ENCODE results near the gene KCNA10. TPM values are rescaled to one million over a fixed set of nuclear protein-coding genes. Genes with fewer than 3 reads are reported as not detected.

The KCNA10 gene
- total RNA-seq (not detected), polyA plus RNA-seq (not detected)
- long read RNA-seq, donor 1: 0 reads
- long read RNA-seq, donor 2: 0 reads

DNA sequence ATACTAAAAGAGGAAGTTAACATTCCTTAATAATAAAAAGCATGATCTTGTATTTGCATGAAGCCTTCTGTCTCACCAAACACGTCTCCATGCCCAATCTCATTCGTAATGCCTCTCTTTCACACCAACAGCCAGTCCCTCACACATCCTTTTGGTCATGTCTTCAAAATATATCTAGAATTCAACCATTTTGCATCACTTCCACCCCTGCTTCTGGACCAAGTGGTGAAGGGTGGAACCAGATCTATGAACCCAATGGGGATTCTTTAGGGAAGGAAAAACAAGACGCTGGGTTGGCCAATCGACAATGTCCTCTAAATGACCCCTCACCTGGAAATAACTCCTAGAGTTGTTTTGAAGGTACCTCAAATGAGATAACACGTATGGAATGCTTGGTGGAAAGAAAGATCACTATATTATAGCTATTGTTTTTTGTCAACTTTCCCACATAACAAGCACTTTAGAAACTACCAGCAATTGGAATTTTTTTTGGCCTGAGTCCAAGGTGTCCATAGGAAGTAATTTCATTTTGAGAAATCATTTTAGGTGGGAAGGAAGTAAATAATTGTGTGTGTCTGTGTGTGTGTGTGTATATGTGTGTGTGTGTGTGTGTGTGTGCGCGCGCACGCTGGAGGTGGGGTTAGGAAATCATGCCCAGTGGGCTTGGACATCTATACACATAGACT lies at the start of gene KCNA10:
TSS of gene KCNA10 (minus strand) at position 51 of the 686 bp plus-strand sequence. CDS start 388 bp downstream, outside the sequence.
- Histone ChIP-seq H3K4me1 (ENCODE audit: control insufficient read depth in 1 of 2, insufficient read depth in 2 of 2, low read length in 2 of 2) (no peaks in the 10 kb centered on the region), H3K36me3 (ENCODE audit: control insufficient read depth in 1 of 2, insufficient read depth in 2 of 2, low read length in 1 of 2) (no peaks in the 10 kb centered on the region), H3K27me3 (ENCODE audit: control insufficient read depth in 1 of 2, insufficient read depth in 2 of 2, low read length in 1 of 2) (no peaks in the 10 kb centered on the region), H3K4me3 (ENCODE audit: low read length in 2 of 2) (no peak within 1 kb of the TSS), H3K9me3 (ENCODE audit: control insufficient read depth, low read length) (no peaks in the 10 kb centered on the region), H3K27ac (ENCODE audit: low read depth in 1 of 2, low read length in 2 of 2) (no peak within 1 kb of the TSS)
- intact Hi-C loops (cut with DNase I): no loop called here
- 64 to 66% methylated on average over 9 of the region's 9 CpGs for WGBS, 2 donors
- DNase-seq: no peak
- ATAC-seq (ENCODE audit: low FRiP score): no peak

DNA sequence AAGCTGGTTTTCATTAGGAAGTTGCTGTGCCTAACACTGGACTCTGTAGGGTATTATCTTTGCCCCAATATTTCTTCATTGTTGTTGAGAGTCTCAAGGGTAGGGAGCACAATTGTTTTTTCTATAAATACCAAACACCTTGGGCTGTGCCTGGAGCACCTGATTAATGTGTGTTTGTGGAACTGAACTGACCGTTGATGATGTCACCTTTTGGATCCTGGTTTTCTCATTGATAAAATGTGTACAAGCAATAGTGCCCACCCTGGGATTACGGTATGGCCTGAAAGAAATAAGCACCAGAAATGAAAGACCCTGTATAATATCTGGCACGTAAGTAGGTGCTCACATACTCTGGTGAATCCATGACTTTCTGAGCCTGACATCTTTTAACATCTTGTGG lies 47.9 kb upstream of the KCNA10 start:
- intact Hi-C loops (cut with DNase I): no loop called here
- Histone ChIP-seq H3K36me3 (ENCODE audit: control insufficient read depth in 1 of 2, insufficient read depth in 2 of 2, low read length in 1 of 2) (no peaks in the 10 kb centered on the region), H3K4me1 (ENCODE audit: control insufficient read depth in 1 of 2, insufficient read depth in 2 of 2, low read length in 2 of 2) (no peaks in the 10 kb centered on the region), H3K27ac (ENCODE audit: low read depth in 1 of 2, low read length in 2 of 2) (no peak overlapping the region), H3K4me3 (ENCODE audit: low read length in 2 of 2) (no peak overlapping the region), H3K27me3 (ENCODE audit: control insufficient read depth in 1 of 2, insufficient read depth in 2 of 2, low read length in 1 of 2) (no peaks in the 10 kb centered on the region), H3K9me3 (ENCODE audit: control insufficient read depth, low read length) (no peaks in the 10 kb centered on the region)
- DNase-seq: no peak
- whole genome bisulfite sequencing, 2 donors: 61 to 70% methylated on average over 3 of the region's 3 CpGs
- ATAC-seq (ENCODE audit: low FRiP score): no peak

DNA sequence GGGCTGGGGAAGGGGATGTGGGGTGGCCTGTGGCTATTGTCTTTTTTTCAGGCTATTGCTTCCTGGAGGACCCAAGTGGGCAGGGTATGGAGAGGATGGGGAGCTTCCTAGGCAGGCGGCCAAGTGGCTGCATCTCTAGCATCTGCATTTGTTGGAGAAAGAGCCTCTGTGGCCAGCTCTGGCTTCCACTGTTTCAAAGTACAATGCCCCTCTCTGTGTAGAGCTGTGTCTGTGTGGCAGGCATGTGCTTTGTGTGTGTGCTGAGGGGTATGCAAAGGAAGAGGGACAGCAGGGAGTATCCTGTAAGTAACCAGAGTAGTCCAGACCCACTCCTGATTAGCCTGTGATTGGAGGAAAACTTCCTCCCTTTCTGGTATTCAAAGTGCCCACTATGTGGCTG lies 46.6 kb upstream of the KCNA10 start:
- H3K27ac ChIP-seq (ENCODE audit: low read depth in 1 of 2, low read length in 2 of 2): no peak overlapping the region
- intact Hi-C loops (cut with DNase I): no loop called here
- no peak for DNase-seq
- no peaks in the 10 kb centered on the region for H3K4me1 ChIP-seq (ENCODE audit: control insufficient read depth in 1 of 2, insufficient read depth in 2 of 2, low read length in 2 of 2)
- no peaks in the 10 kb centered on the region for H3K36me3 ChIP-seq (ENCODE audit: control insufficient read depth in 1 of 2, insufficient read depth in 2 of 2, low read length in 1 of 2)
- no peak overlapping the region for H3K4me3 ChIP-seq (ENCODE audit: low read length in 2 of 2)
- no peaks in the 10 kb centered on the region for H3K27me3 ChIP-seq (ENCODE audit: control insufficient read depth in 1 of 2, insufficient read depth in 2 of 2, low read length in 1 of 2)
- 74 to 76% methylated on average over 1 of the region's 1 CpG for WGBS, 2 donors
- ATAC-seq (ENCODE audit: low FRiP score): no peak
- no peaks in the 10 kb centered on the region for H3K9me3 ChIP-seq (ENCODE audit: control insufficient read depth, low read length)

DNA sequence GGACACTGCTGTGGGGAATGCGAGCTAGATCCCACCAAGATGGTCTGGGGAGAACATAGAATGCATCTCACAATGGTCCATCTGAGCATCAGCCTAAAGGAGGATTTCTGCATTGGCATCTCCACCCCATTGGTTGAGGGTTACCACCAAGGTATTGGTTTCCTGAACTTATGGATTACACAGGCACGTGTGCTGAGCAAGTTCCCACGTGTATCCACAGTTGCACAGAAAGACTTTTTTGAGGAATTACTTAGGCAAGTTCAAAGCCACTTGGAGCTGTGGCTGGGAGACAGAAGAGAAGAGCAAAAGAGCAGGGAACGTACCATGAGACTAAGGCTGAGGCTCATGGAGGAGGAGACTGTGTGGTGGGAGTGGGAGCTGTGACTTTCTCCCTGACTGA lies 44.1 kb upstream of the KCNA10 start:
- Histone ChIP-seq H3K4me3 (ENCODE audit: low read length in 2 of 2) (no peak overlapping the region), H3K9me3 (ENCODE audit: control insufficient read depth, low read length) (no peaks in the 10 kb centered on the region), H3K27ac (ENCODE audit: low read depth in 1 of 2, low read length in 2 of 2) (no peak overlapping the region), H3K27me3 (ENCODE audit: control insufficient read depth in 1 of 2, insufficient read depth in 2 of 2, low read length in 1 of 2) (no peaks in the 10 kb centered on the region), H3K4me1 (ENCODE audit: control insufficient read depth in 1 of 2, insufficient read depth in 2 of 2, low read length in 2 of 2) (no peaks in the 10 kb centered on the region), H3K36me3 (ENCODE audit: control insufficient read depth in 1 of 2, insufficient read depth in 2 of 2, low read length in 1 of 2) (no peaks in the 10 kb centered on the region)
- 83 to 84% methylated on average over 4 of the region's 4 CpGs for WGBS, 2 donors
- intact Hi-C loops (cut with DNase I): no loop called here
- DNase-seq (no peak), ATAC-seq (ENCODE audit: low FRiP score) (no peak)

DNA sequence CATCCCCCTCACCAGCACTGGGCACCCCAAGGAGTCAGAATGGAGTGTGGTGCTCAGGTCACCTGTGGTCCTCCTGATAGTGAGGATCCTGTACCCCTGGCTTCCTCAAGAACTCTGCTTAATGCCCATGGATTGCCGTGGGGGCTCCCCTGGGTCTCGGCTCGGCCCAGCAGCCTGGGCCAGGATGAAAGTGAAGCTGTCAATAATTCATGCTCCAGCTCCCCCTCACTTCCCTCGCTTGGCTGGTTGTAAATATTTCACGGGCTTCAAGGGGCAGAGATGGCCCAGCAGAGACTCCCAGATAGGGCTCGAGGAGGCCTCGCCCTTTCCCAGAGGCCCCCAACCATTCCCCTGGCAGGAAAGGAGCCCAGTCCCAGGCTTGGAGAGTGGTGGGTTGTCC lies 42.6 kb upstream of the KCNA10 start:
- intact Hi-C loops (cut with DNase I): no loop called here

DNA sequence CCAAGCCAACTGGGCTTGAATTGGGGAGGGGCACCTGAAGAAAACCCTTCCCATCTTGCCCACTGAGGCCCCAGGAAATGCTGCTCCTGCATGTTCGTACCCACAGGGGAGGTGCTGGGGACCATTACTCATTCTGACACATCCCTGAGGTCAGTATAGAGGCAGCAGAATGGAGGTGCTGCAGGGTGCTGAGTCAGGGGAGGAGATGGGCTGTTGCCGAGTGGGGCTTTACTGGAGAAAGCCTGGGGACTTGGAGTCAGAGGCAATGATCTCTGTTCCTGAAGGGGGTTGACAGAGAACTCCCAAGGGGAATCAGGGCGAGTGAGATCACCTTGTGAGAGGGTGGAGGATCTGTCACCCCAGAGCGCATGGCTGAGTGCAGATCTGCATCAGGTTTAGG lies 40.2 kb upstream of the KCNA10 start:
- intact Hi-C loops (cut with DNase I): loop anchor here in 1 of 2 donors (5.0 kb wide), 1 partner anchor 58 kb away; no protein-coding TSS in a partner anchor
- H3K4me1 ChIP-seq (ENCODE audit: control insufficient read depth in 1 of 2, insufficient read depth in 2 of 2, low read length in 2 of 2): no peaks in the 10 kb centered on the region

More for the DNA sequence above, 42.6 kb upstream of the KCNA10 start:
- Histone ChIP-seq H3K4me1 (ENCODE audit: control insufficient read depth in 1 of 2, insufficient read depth in 2 of 2, low read length in 2 of 2) (no peaks in the 10 kb centered on the region), H3K27ac (ENCODE audit: low read depth in 1 of 2, low read length in 2 of 2) (no peak overlapping the region), H3K4me3 (ENCODE audit: low read length in 2 of 2) (no peak overlapping the region), H3K27me3 (ENCODE audit: control insufficient read depth in 1 of 2, insufficient read depth in 2 of 2, low read length in 1 of 2) (no peaks in the 10 kb centered on the region), H3K9me3 (ENCODE audit: control insufficient read depth, low read length) (no peaks in the 10 kb centered on the region), H3K36me3 (ENCODE audit: control insufficient read depth in 1 of 2, insufficient read depth in 2 of 2, low read length in 1 of 2) (no peaks in the 10 kb centered on the region)
- ATAC-seq (ENCODE audit: low FRiP score): no peak
- 84 to 85% methylated on average over 7 of the region's 7 CpGs for WGBS, 2 donors
- DNase-seq: no peak

DNA sequence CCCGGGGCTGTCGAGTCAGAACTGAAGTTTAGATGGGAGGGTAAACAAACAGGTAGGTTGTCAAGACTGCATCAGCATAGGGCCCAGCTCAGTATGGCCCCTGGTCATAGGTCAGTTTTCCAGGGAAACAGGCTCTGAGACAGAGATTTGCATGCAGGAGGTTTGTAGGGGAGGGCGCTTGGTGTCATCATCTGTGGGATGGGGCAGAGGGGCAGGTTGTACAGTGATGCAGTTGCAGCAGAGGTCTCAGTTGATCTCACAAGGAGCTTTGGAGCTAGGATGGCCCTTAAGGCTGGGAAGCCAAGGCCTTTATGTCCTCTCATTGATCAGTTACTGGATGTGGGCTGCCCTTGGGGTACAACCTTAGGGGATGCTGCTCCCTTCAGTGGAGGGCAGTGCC lies 38.5 kb upstream of the KCNA10 start:
- WGBS, 2 donors: 78 to 96% methylated on average over 3 of the region's 3 CpGs
- no peak for ATAC-seq (ENCODE audit: low FRiP score)

More for the DNA sequence above, 40.2 kb upstream of the KCNA10 start:
- Histone ChIP-seq H3K9me3 (ENCODE audit: control insufficient read depth, low read length) (no peaks in the 10 kb centered on the region), H3K36me3 (ENCODE audit: control insufficient read depth in 1 of 2, insufficient read depth in 2 of 2, low read length in 1 of 2) (no peaks in the 10 kb centered on the region), H3K27ac (ENCODE audit: low read depth in 1 of 2, low read length in 2 of 2) (no peak overlapping the region), H3K27me3 (ENCODE audit: control insufficient read depth in 1 of 2, insufficient read depth in 2 of 2, low read length in 1 of 2) (no peaks in the 10 kb centered on the region), H3K4me3 (ENCODE audit: low read length in 2 of 2) (no peak overlapping the region)
- WGBS, 2 donors: 64 to 66% methylated on average over 4 of the region's 4 CpGs
- ATAC-seq (ENCODE audit: low FRiP score) (no peak), DNase-seq (no peak)

DNA sequence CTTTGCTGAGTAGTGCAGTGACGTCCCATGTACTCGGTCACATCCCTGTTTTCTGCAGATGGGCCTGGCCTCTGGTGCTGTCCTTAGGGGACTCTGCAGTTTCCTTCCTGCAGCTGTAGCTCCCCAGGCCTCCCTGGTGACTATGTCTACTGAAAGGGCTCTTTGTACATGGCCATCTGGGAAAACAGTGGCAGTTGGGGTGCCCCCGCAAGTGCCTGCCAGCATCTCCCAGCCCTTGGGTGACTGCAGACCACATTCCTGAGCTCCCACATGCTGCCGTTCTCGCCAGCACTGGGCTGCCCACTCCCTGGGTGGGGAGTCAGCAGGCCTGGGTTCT lies 37.5 kb upstream of the KCNA10 start:
- Histone ChIP-seq H3K4me3 (ENCODE audit: low read length in 2 of 2) (no peak overlapping the region), H3K4me1 (ENCODE audit: control insufficient read depth in 1 of 2, insufficient read depth in 2 of 2, low read length in 2 of 2) (no peaks in the 10 kb centered on the region), H3K9me3 (ENCODE audit: control insufficient read depth, low read length) (no peaks in the 10 kb centered on the region), H3K27ac (ENCODE audit: low read depth in 1 of 2, low read length in 2 of 2) (no peak overlapping the region), H3K36me3 (ENCODE audit: control insufficient read depth in 1 of 2, insufficient read depth in 2 of 2, low read length in 1 of 2) (no peaks in the 10 kb centered on the region), H3K27me3 (ENCODE audit: control insufficient read depth in 1 of 2, insufficient read depth in 2 of 2, low read length in 1 of 2) (no peaks in the 10 kb centered on the region)
- intact Hi-C loops (cut with DNase I): loop anchor here in 1 of 2 donors (5.0 kb wide), 1 partner anchor 61 kb away; no protein-coding TSS in a partner anchor
- 40% methylated on average over 5 of the region's 5 CpGs for WGBS, 2 donors
- DNase-seq (no peak), ATAC-seq (ENCODE audit: low FRiP score) (no peak)

More for the DNA sequence above, 38.5 kb upstream of the KCNA10 start:
- intact Hi-C loops (cut with DNase I): loop anchor here in 1 of 2 donors (5.0 kb wide), 1 partner anchor 60 kb away; no protein-coding TSS in a partner anchor
- H3K36me3 ChIP-seq (ENCODE audit: control insufficient read depth in 1 of 2, insufficient read depth in 2 of 2, low read length in 1 of 2): no peaks in the 10 kb centered on the region
- H3K4me1 ChIP-seq (ENCODE audit: control insufficient read depth in 1 of 2, insufficient read depth in 2 of 2, low read length in 2 of 2): no peaks in the 10 kb centered on the region
- no peak overlapping the region for H3K4me3 ChIP-seq (ENCODE audit: low read length in 2 of 2)
- no peaks in the 10 kb centered on the region for H3K27me3 ChIP-seq (ENCODE audit: control insufficient read depth in 1 of 2, insufficient read depth in 2 of 2, low read length in 1 of 2)
- H3K9me3 ChIP-seq (ENCODE audit: control insufficient read depth, low read length): no peaks in the 10 kb centered on the region
- no peak for DNase-seq
- no peak overlapping the region for H3K27ac ChIP-seq (ENCODE audit: low read depth in 1 of 2, low read length in 2 of 2)

DNA sequence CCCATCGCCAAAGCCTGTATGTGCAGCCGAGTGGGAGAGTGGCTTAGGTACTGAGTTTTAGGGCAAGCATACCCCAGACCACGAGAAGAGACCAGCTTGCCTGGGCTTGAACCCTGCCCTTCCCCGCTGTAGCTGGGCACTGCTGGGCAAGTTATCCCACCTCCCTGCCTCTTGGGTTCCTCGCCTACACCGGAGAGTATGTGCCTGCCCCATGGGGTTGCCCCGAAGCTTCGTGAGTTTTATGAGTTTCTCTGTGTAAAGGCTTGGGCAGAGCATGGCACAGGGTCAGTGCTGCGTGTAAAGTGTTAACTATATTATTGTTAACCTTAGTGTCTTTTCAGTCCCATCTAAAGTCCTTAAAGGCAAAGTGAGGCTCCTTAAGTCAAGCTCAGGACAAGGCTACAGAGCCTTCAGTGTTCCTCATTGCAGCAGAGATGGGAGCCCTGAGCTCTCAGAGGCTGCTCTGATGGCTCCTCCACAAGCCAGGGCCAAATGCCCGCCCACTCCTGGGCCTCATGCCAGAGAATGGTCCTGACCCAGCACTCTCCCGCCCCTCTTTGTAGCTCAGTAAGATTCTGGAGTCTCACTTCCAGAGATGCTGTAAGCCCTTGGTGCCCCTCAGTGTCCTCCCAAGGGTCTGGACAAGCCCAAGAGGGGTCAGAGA lies 37.0 kb upstream of the KCNA10 start:
- Histone ChIP-seq H3K4me3 (ENCODE audit: low read length in 2 of 2) (no peak overlapping the region), H3K9me3 (ENCODE audit: control insufficient read depth, low read length) (no peaks in the 10 kb centered on the region), H3K36me3 (ENCODE audit: control insufficient read depth in 1 of 2, insufficient read depth in 2 of 2, low read length in 1 of 2) (no peaks in the 10 kb centered on the region), H3K27me3 (ENCODE audit: control insufficient read depth in 1 of 2, insufficient read depth in 2 of 2, low read length in 1 of 2) (no peaks in the 10 kb centered on the region), H3K27ac (ENCODE audit: low read depth in 1 of 2, low read length in 2 of 2) (no peak overlapping the region), H3K4me1 (ENCODE audit: control insufficient read depth in 1 of 2, insufficient read depth in 2 of 2, low read length in 2 of 2) (no peaks in the 10 kb centered on the region)
- 21 to 27% methylated on average over 11 of the region's 11 CpGs for WGBS, 2 donors
- DNase-seq (peak; percentile 72 to 92), ATAC-seq (ENCODE audit: low FRiP score) (peak; percentile 69)
- intact Hi-C loops (cut with DNase I): loop anchor here (2.0 to 5.0 kb wide), 2 partner anchors 59 to 61 kb away; no protein-coding TSS in a partner anchor

Measured in aorta (tissue), 5 donors.